GM10847 (cell line): Measurements from ENCODE around the gene NECAB2.

Source experiments
- POLR2A ChIP-seq: IDR thresholded peaks from 2 replicates; pipeline ENCODE4 v1.6.1; 2011; ENCODE audit not compliant: insufficient read length; ENCODE audit errors: extremely low read depth

The NECAB2 gene

DNA sequence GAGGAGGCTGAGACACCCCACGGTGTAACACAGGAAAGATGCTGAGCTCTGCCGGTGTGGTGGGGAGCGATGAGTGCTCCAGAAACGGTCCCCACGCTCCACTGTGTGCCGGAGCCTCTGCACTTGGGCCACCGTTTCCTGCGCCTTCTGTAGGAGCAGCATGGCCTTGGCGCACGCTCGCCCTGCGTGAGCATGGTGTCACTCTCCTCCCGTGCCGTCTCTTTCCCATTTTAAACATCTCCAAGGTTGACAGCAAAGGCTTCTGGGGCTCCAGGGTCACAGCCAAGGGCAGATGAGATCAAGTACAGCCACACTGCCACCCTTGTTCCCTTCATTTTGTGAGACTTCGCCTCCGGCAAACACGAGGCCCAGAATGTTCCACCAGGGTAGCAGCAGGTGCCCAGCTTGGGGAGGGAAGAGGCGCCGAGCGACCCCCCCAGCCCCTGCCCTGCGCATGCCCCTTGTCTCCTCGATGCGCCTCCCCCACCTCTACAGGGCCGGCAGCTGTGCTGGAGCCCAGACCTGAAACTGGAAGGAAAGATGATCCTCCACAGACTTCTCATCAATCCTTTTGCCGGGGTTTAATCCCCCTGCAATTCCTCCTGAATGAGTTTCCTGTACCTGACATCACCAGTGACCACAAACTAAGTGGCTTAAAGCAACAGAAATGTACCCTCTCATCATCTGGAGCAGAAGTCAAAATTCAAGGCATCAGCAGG is 34.9 kb upstream of the NECAB2 start:
- TF ChIP-seq POLR2A: no peak

DNA sequence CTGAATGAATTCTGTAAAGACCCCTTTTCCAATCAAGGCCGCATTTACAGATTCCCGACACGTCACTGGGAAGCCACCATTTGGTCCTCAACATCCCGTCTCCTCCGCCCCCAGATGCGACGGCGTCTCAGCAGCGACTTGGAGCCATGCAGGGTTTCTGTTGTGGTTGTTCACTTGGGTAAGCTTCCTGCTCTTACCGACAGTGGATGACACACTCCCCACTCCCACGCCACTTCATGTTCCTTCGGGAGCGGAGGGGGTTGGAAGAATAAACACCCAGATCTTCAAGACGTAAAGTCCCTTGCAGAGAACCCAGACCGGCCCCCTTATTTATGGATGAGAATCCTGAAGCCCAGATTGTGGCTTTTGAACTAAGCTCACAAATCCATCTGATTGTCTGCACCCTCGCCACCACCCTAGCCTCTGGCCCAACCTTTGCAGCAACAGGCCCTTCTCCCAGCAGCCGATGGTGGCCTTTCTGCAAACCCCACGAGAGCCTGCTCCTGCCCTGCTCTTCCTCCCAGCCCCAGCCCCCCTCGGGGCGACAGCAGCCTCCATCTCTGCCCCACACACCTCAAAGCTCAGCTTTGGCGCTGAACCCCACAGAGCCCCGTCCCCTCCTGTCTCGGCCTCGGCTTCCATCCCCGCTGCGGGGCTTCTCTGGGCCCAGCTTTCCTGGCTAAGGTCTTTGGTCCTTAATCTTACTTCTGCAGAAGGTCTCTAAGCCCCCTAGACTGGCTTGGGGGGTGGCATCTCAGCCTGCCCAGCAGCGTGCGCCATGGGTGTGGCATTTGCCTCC is 34.0 kb upstream of the NECAB2 start:
- TF ChIP-seq POLR2A: no peak

DNA sequence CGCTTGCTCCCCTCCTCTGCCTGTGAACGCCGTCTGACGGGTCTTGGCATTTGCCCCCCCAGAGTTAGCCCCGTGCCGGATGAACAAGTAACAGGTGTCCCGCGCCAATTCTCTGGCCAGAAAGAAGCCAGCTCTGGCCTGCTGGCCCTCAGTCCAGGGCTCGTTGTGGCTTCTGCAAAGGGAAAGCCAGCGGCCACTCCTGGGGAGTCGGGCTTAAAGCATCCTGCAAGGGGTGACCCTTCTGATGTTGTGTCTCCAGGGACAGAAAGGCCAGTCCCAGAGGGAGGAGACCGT is 33.4 kb upstream of the NECAB2 start:
- TF ChIP-seq POLR2A: no peak

DNA sequence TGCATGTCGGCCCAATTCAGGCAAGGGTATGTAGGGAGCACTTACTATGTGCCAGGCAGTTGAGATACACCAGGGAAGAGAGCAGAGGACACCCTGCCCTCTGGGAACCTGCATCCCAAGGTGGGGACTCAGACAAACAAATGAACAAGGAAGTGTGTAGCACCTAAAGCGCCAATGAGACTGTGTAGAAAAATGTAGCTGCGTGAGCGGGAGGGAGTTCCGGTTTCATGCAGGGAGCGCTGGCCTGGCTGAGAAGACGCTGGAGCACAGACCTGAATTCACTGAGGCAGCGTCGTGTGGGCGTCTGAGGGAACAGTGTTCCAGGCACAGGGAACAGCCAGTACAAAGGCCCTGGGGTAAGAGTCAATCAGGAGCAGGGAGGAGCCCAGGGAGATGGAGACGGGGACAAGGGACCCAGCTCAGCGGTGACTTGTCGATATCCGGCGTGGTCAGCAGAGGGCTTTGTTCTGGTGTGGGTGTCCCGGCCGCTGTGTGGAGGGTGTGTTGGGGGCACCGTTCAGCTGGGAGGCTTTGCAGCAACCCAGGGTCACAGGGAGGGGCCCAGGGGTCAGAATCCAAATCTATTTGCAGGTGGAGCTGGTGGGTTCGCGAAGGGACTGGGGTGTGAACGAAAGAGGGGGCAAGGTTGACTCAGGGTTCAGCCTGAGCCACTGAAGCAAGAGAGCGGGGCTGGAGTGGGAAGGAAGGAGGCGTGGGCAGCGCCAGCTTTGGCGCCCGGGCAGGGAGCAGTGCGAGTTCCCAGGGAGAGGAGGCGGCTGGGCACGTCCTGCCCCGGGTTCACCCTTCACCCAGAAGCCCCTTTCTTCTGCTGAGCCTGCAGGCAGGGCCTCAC is 32.8 kb upstream of the NECAB2 start:
- TF ChIP-seq POLR2A: no peak

DNA sequence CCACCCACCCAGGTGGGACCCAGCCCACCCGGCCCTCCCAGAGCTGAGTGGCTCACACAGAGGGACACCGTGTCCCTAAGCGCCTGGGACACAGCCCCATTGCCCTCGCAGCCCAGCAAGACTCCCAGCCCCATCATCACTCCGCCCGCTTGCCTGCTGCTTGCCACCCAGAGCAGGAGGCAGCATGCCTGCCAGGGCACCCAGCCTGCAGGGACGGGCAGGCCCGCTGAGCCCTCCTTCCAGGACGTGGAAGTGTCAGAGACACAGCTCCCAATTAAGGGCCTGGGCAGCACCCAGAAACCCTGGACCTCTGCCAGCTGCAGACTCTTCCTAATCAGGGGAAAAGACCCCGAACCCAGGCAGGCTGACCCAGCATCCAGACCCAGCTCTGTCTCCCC is 32.2 kb upstream of the NECAB2 start:
- TF ChIP-seq POLR2A: no peak

DNA sequence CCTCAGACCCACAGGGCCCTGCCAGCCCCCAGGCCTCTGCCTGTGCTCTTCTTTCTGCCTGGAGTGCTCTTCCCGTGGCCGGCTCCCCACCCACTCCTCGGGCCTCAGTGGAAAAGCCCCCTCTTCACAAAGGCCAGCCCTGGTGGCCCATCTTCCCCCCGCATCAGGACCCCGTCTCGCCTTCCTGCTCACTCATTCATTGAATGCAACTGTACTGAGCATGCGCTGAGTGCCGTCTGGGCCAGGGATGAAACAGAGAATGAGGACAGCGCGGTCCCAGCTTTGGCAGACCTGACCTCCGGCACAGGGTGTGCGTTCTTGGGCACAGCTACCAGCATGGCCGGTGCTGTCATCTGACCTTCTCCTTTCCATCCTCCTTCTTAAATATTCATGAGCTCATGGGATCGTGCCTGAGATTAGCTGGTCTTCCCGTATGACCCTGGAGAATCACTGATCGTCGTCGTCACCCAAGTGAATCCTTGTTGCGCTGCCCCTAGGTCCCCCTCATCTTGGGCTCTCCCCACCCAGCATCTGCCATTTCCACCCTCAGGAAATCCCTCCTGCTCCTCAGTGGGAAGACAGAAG is 31.4 kb upstream of the NECAB2 start:
- no peak for TF ChIP-seq POLR2A

DNA sequence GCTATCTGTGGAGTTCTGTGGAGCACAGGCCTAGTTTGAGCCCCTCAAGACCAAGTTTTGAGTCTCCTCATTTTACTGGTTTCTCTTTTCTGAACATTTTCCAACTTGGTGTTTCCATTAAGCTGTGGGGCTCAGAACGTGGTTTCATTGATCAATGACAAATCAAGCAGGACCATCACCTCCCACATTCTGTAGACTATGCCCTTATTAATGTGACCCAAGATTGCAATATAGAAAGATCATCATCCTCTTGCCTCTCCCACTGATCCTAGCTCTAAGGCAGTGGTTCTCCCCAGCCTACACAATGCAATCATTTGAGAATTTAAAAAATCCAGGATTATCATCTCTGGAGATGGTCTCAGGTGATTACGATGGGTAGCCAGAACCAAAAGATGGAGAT is 30.8 kb upstream of the NECAB2 start:
- no peak for TF ChIP-seq POLR2A

DNA sequence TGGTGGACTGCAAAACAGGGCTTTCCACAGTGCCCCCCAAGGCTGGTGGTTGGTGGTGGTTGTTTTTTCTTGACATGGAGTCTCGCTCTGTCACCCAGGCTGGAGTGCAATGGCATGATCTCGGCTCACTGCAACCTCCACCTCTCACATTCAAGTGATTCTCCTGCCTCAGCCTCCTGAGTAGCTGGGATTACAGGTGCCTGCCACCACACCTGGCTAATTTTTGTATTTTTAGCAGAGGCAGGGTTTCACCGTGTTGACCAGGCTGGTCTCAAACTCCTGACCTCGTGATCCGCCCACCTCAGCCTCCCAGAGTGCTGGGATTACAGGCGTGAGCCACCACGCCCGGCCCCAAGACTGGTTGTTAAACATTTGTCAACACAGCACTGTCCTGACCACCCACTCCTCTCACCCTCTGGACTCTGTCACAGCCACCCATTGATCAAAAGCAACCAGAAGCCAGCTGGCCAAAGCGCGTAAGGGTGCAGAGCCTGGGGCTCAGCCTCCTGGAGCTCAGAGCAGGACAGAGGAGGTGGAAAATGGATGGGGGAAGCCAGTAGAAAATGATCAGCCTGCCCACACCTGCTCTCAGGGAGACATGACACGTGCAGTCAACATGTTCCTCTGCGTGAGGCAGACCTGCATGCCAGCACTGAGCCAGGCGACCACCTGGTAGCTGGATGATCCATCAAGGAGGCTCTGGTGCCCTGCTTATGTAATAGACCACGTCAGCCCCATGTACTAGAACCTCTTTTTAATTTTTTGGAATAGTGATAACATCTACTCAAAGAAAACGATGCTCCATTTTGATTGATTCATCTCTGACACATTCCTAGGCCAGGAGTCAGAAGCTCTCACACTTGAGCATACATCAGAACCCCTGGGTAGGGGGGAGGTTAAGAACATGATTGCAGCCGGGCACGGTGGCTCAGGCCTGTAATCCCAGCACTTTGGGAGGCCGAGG is 29.8 kb upstream of the NECAB2 start:
- TF ChIP-seq POLR2A: no peak

DNA sequence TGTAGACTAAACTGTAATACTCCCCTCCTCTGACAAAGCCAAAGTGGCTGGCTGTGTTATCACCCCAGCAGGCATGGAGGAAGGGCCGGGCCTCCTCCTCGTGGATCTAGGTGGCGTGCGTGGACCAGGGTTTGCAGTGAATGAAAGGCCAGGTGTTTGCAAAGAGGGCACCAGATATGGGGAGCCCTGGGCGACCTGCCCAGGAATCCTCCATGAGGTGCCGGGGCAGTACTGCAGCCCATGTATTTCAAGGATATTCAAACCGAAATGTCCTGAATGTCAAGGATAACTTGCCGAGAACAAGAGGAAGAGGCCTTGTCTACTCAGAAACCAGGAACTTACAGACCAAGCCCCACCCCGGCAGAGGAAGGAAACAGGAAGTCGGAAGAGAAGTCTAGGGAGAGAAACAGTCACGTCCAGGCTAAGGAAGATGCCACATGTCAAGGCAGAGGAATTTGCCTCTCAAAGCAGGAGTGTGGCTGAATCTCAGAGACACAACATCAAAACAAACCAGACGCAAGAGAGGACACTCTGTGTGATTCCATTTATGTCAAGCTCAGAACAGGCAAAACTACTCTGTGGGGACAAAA is 28.7 kb upstream of the NECAB2 start:
- no peak for TF ChIP-seq POLR2A

DNA sequence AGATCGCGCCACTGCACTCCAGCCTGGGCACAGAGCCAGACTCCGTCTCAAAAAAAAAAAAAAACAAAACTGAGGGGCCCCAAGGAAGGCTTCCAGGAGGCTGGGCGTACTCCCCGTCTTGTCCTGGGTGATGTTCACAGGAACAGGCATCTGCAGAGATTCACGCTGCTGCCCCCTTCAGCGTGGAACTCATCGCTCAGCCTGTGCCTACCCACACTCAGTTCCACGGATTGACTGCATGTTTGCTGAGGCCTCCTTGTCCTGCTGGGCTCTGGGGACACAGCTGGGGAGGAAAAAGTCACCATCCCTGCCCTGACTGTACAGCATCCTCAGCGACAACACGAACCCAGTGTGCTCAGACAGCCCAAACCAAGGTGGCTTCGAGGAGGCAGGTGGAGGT is 27.9 kb upstream of the NECAB2 start:
- no peak for TF ChIP-seq POLR2A

DNA sequence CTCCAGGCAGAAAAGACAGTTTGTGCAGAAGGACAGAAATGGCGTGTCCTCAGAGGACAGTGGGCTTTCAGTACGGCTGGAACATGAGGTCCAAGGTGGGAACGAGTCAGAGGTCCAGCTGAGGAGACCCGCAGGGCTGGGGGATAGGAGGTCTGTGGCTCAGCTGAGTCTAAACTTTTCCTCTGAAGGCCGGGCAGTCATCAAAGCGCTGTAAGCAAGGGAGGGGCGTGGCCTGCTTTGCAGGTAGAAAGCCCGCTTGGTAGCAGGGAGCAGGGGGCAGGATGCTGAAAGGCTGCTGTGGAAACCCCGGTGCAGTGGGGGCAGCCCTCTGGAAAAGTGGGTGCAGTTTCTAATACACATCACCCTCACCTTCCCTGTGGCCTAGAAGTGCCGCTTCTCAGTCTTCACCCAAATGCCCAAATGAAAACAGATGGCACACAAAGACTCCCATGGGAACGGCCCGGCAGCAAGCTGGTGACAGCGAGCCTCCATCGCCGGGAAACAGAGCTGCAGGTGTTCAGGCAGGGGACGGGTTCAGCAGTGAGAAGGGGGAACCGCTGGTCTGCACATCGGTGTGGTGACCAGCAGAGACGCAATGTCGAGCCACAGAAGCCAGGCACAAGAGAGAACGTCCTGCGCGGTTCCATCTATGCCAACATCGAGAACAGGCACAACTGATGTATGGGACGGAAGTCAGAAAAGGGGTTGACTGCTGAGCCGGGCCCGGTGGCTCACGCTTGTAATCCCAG is 27.2 kb upstream of the NECAB2 start:
- no peak for TF ChIP-seq POLR2A

DNA sequence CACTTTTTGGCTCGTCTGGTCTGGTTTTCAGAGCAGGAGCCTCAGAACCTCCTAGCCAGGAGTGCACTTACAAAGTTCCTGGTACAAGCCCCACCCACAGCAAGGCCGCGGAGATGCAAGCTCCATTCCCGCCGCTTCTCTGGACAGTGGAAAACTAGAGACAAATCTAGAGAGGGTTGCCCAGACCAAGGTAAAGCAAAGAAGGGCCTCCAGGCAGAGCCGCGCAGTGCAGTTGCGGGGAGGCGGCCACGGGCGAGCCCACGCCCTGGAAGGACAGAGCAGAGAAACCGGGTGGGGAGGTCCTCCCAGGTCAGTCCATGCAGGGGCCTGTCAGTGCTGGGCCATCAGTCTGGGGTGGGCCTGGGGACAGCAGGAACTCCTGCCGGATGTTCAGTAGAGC is 26.0 kb upstream of the NECAB2 start:
- TF ChIP-seq POLR2A: no peak

DNA sequence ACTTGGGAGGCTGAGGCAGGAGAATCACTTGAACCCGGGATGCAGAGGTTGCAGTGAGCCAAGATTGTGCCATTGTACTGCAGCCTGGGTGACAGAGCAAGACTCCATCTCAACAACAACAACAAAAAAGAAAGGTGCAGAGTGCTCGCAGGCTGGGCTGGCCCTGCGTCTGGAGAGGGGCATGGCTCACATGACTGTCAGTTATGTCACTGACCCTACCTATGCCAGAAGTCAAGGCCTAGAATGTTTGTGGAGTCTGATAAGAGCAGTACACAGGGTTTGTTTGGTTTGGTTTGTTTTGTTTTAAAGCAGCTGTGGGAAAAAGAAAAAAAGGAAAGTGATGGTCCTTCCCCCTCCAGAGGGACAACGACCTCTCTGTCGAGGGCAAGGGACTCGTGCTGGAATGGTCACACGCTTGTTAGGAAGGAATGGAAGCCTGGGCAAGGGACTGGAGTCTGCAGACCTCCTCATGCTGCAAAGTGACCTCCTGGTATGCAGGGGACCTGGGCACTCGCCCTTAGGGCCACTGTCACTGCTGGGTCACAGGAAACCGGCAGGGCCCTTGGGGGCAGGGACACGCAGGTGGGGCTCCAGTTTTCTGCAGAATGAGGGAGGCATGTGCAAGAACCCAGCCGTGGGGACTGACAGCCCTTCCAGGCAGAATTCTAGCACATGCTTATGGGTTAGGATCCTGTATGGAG is 25.1 kb upstream of the NECAB2 start:
- no peak for TF ChIP-seq POLR2A

DNA sequence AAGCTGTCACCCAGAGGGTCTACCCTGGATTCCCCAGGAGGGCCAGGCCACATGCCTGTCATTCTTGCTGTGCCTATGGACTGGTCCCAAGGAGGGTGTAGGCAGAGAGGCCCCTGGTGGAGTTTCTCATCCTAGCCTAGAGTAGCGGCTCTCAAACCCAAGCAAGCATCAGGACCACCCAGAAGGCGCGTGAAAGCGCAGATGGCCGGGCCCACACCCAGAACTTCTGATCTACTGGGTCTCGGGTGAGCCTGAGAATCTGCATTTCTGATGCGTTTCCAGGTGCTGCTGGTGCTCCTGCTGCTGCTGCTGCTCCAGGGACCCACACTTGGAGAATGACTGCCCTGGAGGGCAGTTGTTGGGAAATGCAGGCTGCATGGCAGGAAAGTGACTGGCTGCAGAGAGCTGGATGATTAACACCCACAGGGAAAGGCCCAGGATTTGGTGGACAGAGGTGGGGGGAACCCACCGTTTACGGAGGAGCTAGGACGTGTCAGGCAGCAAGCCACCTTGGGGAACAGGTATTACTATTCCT is 24.5 kb upstream of the NECAB2 start:
- no peak for TF ChIP-seq POLR2A
